Naive thymus-derived CD8-positive, alpha-beta T cell (primary cell): ENCODE results near the gene PTP4A1. TPM values are rescaled to one million over a fixed set of nuclear protein-coding genes. Genes with fewer than 3 reads are reported as not detected.

Source experiments
- ATAC-seq, 2 donors: fragments of 150-1000 bp; cut with Tn5 transposase in 1 of 2; sonication (Bioruptor Pico), chemical (Tn5 transposase) in 1 of 2; 1 replicate in 1 of 2; 2 replicates in 1 of 2; pipeline ENCODE4 v1.10.0; 2021; ENCODE audit warnings: mild to moderate bottlenecking in 2 of 2, moderate library complexity in 2 of 2
- POLR2A ChIA-PET: fragments of 350-600 bp; sonication (Branson Sonifier 250); formaldehyde crosslinking; loops from one replicate; lab custom pipeline; 2021; ENCODE audit warnings: antibody characterized with exemption; lab: Charles Lee
- DNase-seq, 10 donors: peaks; one replicate each; pipeline versions ENCODE4 v3.0.0 to v3.0.0-alpha.2; 2020 to 2022
- H3K27ac Mint-ChIP-seq, 10 donors: one replicate each; pipeline ENCODE4 v1.8.0; 2020 to 2022; ENCODE audit warnings: mild to moderate bottlenecking in 10 of 10, mixed read lengths in 10 of 10, moderate library complexity in 4 of 10, inconsistent platforms in 1 of 10
- H3K27me3 Mint-ChIP-seq, 5 donors: one replicate each; pipeline ENCODE4 v1.8.0; 2021 to 2022; ENCODE audit warnings: mixed read lengths in 5 of 5
- H3K36me3 Mint-ChIP-seq, 3 donors: one replicate each; pipeline ENCODE4 v1.8.0; 2020 to 2022; ENCODE audit warnings: mixed read lengths in 3 of 3, mild to moderate bottlenecking in 2 of 3, inconsistent platforms in 1 of 3
- H3K4me1 Mint-ChIP-seq, 4 donors: one replicate each; pipeline ENCODE4 v1.8.0; 2021 to 2022; ENCODE audit warnings: mixed read lengths in 4 of 4
- H3K4me3 Mint-ChIP-seq, 10 donors: one replicate each; pipeline ENCODE4 v1.8.0; 2020 to 2022; ENCODE audit warnings: mild to moderate bottlenecking in 10 of 10, mixed read lengths in 10 of 10, moderate library complexity in 6 of 10, inconsistent platforms in 1 of 10
- H3K9me3 Mint-ChIP-seq, 9 donors: one replicate each; pipeline ENCODE4 v1.8.0; 2020 to 2022; ENCODE audit warnings: mixed read lengths in 9 of 9, mild to moderate bottlenecking in 3 of 9, inconsistent platforms in 1 of 9, moderate library complexity in 1 of 9
- polyA plus RNA-seq, 3 donors: library from polyadenylated mRNA; unstranded; fragments of 300-500 nt; fragmentation: Illumina TruSeq; gene quantifications; one replicate each; pipeline ENCODE4 v1.2.3, GENCODE V29; 2021
- total RNA-seq, 8 experiments: library from RNA in 2 of 8; stranded (reverse) in 2 of 8; gene quantifications; one replicate each; pipeline ENCODE4 v1.2.3 and lab custom pipeline; 2021 to 2026

PTP4A1 gene
- total and polyA plus RNA-seq, 5 experiments from 2014 or later, result 27.0 to 53.1 (median 36.1) TPM

DNA sequence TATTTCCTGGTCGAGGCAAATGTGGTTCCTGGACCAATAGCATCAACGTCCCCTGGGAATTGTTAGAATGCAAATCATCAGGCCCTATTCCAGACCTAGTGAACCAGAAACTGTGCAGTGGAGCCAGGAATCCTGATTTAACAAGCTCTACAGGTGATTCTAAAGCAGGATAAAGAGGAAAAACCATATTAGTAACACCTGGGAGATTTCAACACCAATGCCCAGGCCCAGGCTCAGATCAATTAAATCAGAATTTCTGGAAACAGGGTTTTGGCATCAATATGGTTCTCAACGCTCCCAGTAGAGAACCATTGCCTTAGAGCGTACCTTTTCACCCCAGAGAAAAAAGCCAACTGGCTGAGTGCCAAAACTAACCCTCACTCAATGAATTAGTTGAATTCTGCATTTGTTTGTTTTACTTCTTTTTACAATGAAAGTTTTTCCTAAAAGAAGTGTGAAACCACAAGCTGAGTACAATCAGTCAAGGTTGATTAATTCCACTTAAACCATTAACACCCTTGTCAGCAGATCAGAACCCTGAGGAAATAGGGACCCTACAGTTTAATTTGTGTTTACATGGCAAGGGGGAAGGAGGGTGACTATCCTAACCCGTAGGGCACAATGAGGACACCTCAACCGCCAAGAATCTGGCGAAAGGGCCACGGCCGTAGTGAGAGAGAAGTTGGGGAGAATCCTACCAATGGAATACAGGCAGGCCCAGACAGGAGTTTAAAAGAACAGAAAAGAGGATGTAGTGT, 34.9 kb upstream of the PTP4A1 start:
- Mint-ChIP-seq H3K27me3 (peaks cover 6 to 12% (median 12%) of the 10 kb centered on the region in 5 donors), H3K36me3 (peaks cover 0 to 2% (median 0%) of the 10 kb centered on the region in 3 donors), H3K9me3 (peaks cover 0 to 8% (median 0%) of the 10 kb centered on the region in 9 donors), H3K27ac (no peak overlapping the region), H3K4me1 (no peaks in the 10 kb centered on the region), H3K4me3 (no peak overlapping the region)
- ATAC-seq (no peak), DNase-seq (no peak)
- POLR2A ChIA-PET, result no interaction called here

DNA sequence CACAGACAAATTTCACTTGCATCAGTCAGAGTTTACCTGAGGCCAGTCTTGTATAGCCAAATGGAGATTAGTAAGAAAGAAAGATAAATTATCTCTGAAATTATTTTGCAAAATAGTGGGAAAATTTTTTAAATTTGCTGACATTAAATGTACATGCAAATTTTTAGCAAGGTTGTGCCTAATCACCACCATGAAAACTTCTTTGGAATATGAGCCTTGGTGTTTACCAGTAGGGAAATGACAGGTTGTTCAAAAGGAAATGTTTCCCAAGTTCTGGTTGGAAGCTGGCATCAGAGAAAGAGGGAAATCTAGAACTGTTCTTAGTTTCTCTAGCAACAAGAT, 34.4 kb upstream of the PTP4A1 start:
- ATAC-seq (no peak), DNase-seq (no peak)
- H3K4me1 Mint-ChIP-seq, result no peaks in the 10 kb centered on the region
- H3K9me3 Mint-ChIP-seq, result peaks cover 0 to 13% (median 0%) of the 10 kb centered on the region in 9 donors
- no peak overlapping the region for H3K27ac Mint-ChIP-seq
- no peak overlapping the region for H3K4me3 Mint-ChIP-seq
- peaks cover 0 to 6% (median 0%) of the 10 kb centered on the region in 3 donors for H3K36me3 Mint-ChIP-seq
- peaks cover 9 to 18% (median 16%) of the 10 kb centered on the region in 5 donors for H3K27me3 Mint-ChIP-seq
- POLR2A ChIA-PET, result no interaction called here

DNA sequence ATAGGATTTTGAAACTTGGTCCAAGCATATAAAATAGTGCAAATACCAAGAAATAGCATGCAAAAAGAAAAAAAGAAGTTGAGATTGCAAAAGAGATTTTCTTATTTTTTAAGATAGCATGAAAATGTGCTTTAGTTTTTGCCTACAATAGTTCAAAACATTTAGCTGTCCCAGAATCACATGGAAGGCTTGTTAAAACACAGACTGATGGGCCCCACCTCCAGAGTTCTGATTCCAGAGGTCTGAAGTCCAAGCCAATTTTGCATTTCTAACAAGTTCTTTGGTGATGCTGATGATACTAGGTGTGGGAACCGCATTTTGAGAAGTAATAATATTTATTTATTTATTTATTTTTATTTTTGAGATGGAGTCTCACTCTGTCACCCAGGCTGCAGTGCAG, 33.7 kb upstream of the PTP4A1 start:
- Mint-ChIP-seq H3K9me3 (peaks cover 0 to 15% (median 0%) of the 10 kb centered on the region in 9 donors), H3K27ac (no peak overlapping the region), H3K27me3 (peaks cover 9 to 20% (median 18%) of the 10 kb centered on the region in 5 donors), H3K4me3 (no peak overlapping the region), H3K4me1 (no peaks in the 10 kb centered on the region), H3K36me3 (peaks cover 0 to 6% (median 0%) of the 10 kb centered on the region in 3 donors)
- DNase-seq, result no peak
- POLR2A ChIA-PET, result no interaction called here
- ATAC-seq, result no peak

DNA sequence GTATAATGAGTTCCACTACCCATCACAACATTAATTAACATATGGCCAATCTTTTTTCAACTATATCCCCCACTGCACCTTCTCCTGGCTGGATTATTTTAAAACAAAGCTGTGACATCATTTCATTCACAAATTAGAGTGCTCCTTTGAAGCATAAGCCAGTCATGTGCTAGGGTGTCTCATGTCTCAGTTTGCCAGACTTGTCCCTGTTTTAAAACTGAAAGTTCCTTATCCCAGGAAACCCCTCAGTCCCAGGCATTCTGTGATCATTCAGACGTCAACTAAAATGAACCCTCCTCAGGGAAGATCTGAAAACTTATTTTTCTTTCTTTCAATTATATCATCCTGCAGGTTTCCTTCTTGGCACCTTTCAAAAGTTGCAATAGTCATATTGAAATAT, 29.3 kb upstream of the PTP4A1 start:
- no peaks in the 10 kb centered on the region for H3K4me1 Mint-ChIP-seq
- peaks cover 0 to 15% (median 0%) of the 10 kb centered on the region in 9 donors for H3K9me3 Mint-ChIP-seq
- peaks cover 7 to 31% (median 26%) of the 10 kb centered on the region in 5 donors for H3K27me3 Mint-ChIP-seq
- no peak for DNase-seq
- POLR2A ChIA-PET, result no interaction called here
- H3K36me3 Mint-ChIP-seq, result peaks cover 0 to 6% (median 0%) of the 10 kb centered on the region in 3 donors
- ATAC-seq, result no peak
- H3K4me3 Mint-ChIP-seq, result no peak overlapping the region
- H3K27ac Mint-ChIP-seq, result no peak overlapping the region

DNA sequence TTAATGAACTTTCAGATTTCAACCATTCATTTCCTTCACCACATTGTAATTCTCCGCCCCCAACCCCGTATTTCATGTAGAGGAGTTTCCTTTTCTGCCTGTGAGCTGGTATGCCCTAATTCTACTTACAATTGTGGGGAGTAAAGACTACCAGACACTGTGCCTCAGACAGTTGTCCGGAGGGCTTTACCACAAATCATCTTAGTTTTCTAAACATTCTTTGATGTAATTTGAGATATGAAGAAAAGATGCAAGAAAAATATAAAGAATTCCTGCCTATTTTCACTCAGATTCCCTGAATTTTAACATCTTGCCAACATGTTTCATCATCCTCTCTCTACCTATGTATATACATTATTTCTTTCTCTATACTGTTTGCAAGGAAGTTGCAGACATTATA, 28.3 kb upstream of the PTP4A1 start:
- DNase-seq, result no peak
- H3K4me1 Mint-ChIP-seq, result no peaks in the 10 kb centered on the region
- H3K9me3 Mint-ChIP-seq, result peaks cover 0 to 15% (median 0%) of the 10 kb centered on the region in 9 donors
- peaks cover 0 to 6% (median 0%) of the 10 kb centered on the region in 3 donors for H3K36me3 Mint-ChIP-seq
- H3K27me3 Mint-ChIP-seq, result peaks cover 7 to 33% (median 31%) of the 10 kb centered on the region in 5 donors
- no peak for ATAC-seq
- no peak overlapping the region for H3K4me3 Mint-ChIP-seq
- H3K27ac Mint-ChIP-seq, result no peak overlapping the region
- POLR2A ChIA-PET, result no interaction called here

DNA sequence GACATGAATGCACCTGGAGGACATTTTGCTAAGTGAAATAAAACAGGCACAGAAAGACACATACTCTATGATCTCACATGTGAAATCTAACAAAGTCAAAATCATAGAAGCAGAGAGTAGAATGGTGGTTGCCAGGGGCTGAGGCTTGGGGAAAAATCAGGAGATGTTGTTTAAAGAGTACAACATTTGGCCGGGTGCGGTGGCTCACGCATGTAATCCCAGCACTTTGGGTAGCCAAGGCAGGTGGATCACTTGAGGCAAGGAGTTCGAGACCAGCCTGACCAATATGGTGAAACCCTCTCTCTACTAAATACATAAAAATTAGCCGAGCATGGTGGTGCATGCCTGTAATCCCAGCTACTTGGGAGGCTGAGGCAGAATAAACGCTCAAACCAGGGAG, 26.0 kb upstream of the PTP4A1 start:
- ATAC-seq (no peak), DNase-seq (no peak)
- Mint-ChIP-seq H3K36me3 (peaks cover 0 to 6% (median 0%) of the 10 kb centered on the region in 3 donors), H3K27me3 (peaks cover 6 to 31% (median 25%) of the 10 kb centered on the region in 5 donors), H3K9me3 (peaks cover 0 to 15% (median 0%) of the 10 kb centered on the region in 9 donors), H3K27ac (no peak overlapping the region), H3K4me3 (no peak overlapping the region), H3K4me1 (no peaks in the 10 kb centered on the region)
- POLR2A ChIA-PET, result no interaction called here

DNA sequence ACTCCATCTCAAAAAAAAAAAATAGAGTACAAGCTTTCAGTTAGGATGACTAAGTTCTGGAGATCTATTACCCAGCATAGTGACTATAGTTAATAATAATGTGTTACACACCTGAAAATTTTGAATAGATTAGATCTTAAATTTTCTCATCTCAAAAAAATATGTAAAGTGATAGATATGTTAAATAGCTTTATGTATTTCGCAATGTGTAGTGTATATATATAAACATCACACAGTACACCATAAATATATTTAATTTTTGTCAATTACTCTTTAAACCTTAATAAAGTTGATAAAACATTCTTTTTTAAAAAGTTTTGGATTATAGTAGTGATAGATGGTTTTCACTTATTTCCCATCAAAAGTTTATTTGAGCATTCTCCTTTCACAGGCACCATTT, 25.6 kb upstream of the PTP4A1 start:
- POLR2A ChIA-PET, result no interaction called here
- Mint-ChIP-seq H3K4me1 (no peaks in the 10 kb centered on the region), H3K27me3 (peaks cover 4 to 27% (median 20%) of the 10 kb centered on the region in 5 donors), H3K27ac (no peak overlapping the region), H3K4me3 (no peak overlapping the region), H3K36me3 (peaks cover 0 to 6% (median 0%) of the 10 kb centered on the region in 3 donors), H3K9me3 (peaks cover 0 to 14% (median 0%) of the 10 kb centered on the region in 9 donors)
- DNase-seq, result no peak
- no peak for ATAC-seq

DNA sequence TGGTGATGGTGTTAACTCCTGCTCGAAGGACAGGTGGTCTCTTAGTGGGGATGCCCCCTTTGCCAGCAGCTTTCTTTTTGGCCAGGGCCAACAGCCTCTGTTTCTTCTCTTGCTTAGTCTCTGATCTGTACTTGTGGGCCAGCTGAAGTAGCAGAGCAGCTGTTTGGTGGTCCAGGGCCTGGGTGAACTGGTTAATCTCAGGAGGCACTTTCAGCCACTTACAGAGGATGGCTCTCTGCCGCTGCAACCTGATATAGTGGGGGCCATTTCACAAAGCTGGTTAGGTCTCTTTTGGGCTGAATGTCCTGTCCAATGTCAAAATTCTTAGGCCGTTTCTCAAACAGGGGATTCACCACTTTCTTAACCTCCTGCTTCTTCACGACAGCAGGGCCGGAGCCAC, 23.2 kb upstream of the PTP4A1 start:
- Mint-ChIP-seq H3K36me3 (no peaks in the 10 kb centered on the region), H3K4me3 (no peak overlapping the region), H3K27me3 (peaks cover 3 to 24% (median 12%) of the 10 kb centered on the region in 5 donors), H3K9me3 (no peaks in the 10 kb centered on the region), H3K27ac (no peak overlapping the region), H3K4me1 (no peaks in the 10 kb centered on the region)
- POLR2A ChIA-PET, result no interaction called here
- ATAC-seq (no peak), DNase-seq (no peak)

DNA sequence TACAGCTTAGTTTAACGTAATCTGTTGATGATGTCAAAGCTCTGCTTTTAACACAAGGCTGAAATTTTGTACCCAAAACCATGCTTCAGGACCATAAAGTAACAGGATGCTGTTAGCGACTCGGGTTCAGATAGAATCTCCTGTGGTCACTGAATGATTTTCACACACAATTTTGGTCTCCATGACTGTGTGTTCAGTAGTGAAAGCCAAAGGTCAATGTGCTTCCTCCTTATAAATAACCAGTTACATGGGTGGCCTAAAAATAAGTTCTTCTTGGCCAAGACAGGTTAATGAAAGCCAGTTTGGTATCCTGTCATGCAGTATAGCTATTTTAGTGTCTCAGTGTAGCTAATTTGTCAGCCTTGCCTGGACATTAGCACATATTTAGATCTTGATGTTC, 19.1 kb upstream of the PTP4A1 start:
- DNase-seq (no peak), ATAC-seq (no peak)
- POLR2A ChIA-PET, result no interaction called here
- Mint-ChIP-seq H3K4me3 (no peak overlapping the region), H3K27me3 (peaks cover 2 to 27% (median 11%) of the 10 kb centered on the region in 5 donors), H3K4me1 (peaks cover 0 to 1% (median 0%) of the 10 kb centered on the region in 4 donors), H3K36me3 (no peaks in the 10 kb centered on the region), H3K9me3 (no peaks in the 10 kb centered on the region), H3K27ac (no peak overlapping the region)

DNA sequence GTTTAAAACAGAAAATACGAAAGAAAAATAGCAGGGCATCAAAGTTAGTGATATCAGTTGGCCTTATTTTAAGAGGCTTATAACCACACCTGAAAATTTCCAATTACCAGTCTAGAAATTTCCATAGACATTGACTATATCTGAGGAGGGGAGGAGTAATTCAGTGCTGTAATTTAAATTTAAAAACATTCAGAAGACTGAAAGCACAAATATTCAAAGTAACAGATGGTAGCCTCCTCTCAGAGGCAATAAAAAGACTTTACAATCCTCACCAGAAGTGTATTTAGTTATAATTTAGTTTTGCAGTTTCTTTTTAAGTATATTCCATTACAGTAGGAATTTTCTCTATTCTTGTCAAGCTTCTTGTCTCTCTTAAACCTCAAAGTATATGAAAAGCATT, 18.4 kb upstream of the PTP4A1 start:
- H3K4me1 Mint-ChIP-seq, result peaks cover 0 to 1% (median 0%) of the 10 kb centered on the region in 4 donors
- POLR2A ChIA-PET, result no interaction called here
- H3K27me3 Mint-ChIP-seq, result peaks cover 2 to 31% (median 14%) of the 10 kb centered on the region in 5 donors
- no peak overlapping the region for H3K4me3 Mint-ChIP-seq
- no peaks in the 10 kb centered on the region for H3K9me3 Mint-ChIP-seq
- ATAC-seq (no peak), DNase-seq (no peak)
- no peaks in the 10 kb centered on the region for H3K36me3 Mint-ChIP-seq
- H3K27ac Mint-ChIP-seq, result no peak overlapping the region

DNA sequence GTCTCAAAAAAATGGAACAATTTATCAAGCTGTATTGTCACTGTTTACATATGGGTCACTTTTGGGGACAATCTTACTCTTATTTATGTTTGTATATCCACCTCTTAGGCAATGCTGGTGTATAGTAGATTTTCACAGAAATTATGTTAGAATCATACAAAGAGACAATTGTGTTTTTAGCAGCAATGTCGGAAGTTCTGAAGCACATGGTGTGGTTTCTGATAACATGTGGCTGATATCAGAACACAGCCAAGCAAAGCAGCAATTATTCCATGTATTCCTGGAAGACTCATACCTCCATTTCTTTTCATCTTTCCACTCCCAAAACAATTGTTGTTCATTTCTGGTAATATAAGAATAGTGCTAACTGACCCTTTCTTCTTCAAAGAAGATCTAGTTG, 17.5 kb upstream of the PTP4A1 start:
- no peak for ATAC-seq
- no peaks in the 10 kb centered on the region for H3K36me3 Mint-ChIP-seq
- H3K27ac Mint-ChIP-seq, result no peak overlapping the region
- DNase-seq, result no peak
- H3K27me3 Mint-ChIP-seq, result peaks cover 2 to 31% (median 15%) of the 10 kb centered on the region in 5 donors
- H3K4me1 Mint-ChIP-seq, result peaks cover 0 to 1% (median 0%) of the 10 kb centered on the region in 4 donors
- POLR2A ChIA-PET, result no interaction called here
- no peaks in the 10 kb centered on the region for H3K9me3 Mint-ChIP-seq
- no peak overlapping the region for H3K4me3 Mint-ChIP-seq

DNA sequence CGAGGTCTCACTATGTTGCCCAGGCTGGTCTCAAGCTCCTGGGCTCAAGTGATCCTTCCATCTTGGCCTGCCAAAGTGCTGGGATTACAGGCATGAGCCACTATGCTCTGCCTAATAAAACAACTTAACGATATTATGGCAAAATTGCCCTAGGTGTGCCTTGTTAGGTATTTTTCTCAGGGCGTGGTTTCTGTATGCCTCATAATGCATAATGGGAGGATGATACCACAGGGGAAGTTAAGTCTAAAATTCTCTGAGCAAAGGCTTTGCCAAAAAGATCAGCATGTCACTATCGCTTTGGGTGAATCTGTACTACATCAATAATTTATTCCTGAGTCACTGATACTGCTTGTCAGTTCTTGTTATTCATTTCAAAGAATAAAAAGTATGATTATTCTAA, 15.9 kb upstream of the PTP4A1 start:
- Mint-ChIP-seq H3K4me3 (no peak overlapping the region), H3K27me3 (peaks cover 4 to 31% (median 16%) of the 10 kb centered on the region in 5 donors), H3K36me3 (no peaks in the 10 kb centered on the region), H3K4me1 (peaks cover 0 to 1% (median 0%) of the 10 kb centered on the region in 4 donors), H3K9me3 (no peaks in the 10 kb centered on the region), H3K27ac (no peak overlapping the region)
- no peak for DNase-seq
- POLR2A ChIA-PET, result no interaction called here
- ATAC-seq, result no peak

DNA sequence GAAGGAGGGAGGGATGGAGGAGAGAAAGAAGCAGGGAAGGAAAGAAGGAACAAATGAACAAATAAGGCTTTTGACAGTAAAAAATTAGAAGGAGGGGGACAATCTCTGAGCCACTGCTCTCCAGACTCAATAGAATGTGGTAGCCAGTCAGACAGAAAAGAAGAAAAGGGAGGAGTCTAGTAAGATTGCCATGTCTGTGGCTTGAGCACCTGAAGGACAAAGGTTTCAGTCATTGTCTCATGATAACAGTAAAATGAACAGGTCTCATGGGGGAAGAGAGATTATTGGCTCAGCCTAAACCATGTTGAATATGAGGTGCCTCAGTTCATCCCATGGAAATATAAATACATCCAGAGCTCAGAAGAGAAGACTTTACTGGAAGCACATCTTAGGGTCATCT, 14.0 kb upstream of the PTP4A1 start:
- no peak overlapping the region for H3K27ac Mint-ChIP-seq
- DNase-seq (no peak), ATAC-seq (no peak)
- POLR2A ChIA-PET, result no interaction called here
- peaks cover 2 to 31% (median 20%) of the 10 kb centered on the region in 5 donors for H3K27me3 Mint-ChIP-seq
- H3K4me1 Mint-ChIP-seq, result peaks cover 0 to 1% (median 0%) of the 10 kb centered on the region in 4 donors
- no peaks in the 10 kb centered on the region for H3K9me3 Mint-ChIP-seq
- no peak overlapping the region for H3K4me3 Mint-ChIP-seq
- no peaks in the 10 kb centered on the region for H3K36me3 Mint-ChIP-seq
